KBM-7 (cell line): ENCODE data around the gene RAX.
A peak's percentile ranks its signal among the peaks of the same experiment; 100 is the strongest.

Source experiments
- DNase-seq: peaks from one replicate; pipeline ENCODE4 v3.0.0-alpha.2; 2015
- in situ Hi-C: fragments of 300-500 bp; cut with MboI; formaldehyde crosslinking; loops from 2 replicates; pipeline ENCODE4 v1.14.3; 2020; ENCODE audit warnings: low sequenced_read_pairs, low pct_unique_long_range_greater_than_20kb, mixed read lengths

Gene RAX

GRCh38 chr18:59275406-59275949 lies 2.2 kb upstream of the RAX start:
- in situ Hi-C loops: no loop called here
- no peak for DNase-seq

- in situ Hi-C loops: no loop called here
- DNase-seq: no peak
These were observed 1.3 kb upstream of the RAX start for GRCh38 chr18:59274533-59274928.

GRCh38 chr18:59273759-59274532 lies 692 bp upstream of the RAX start:
- in situ Hi-C loops: no loop called here
- no peak for DNase-seq

GRCh38 chr18:59272221-59272888 lies 899 bp downstream of the RAX start:
- DNase-seq: no peak
- in situ Hi-C loops: no loop called here

GRCh38 chr18:59271606-59272220 lies 1.5 kb downstream of the RAX start:
- in situ Hi-C loops: no loop called here
- no peak for DNase-seq

GRCh38 chr18:59270689-59271257 lies 2.5 kb downstream of the RAX start:
- DNase-seq: no peak
- in situ Hi-C loops: no loop called here

- in situ Hi-C loops: no loop called here
- no peak for DNase-seq
These were observed 3.6 kb downstream of the RAX start for GRCh38 chr18:59269563-59270119.

GRCh38 chr18:59268721-59269562 lies 4.3 kb downstream of the RAX start:
- in situ Hi-C loops: no loop called here
- peak; percentile 56 for DNase-seq

- DNase-seq: no peak
- in situ Hi-C loops: no loop called here
These were observed 5.0 kb downstream of the RAX start for GRCh38 chr18:59268127-59268720.

GRCh38 chr18:59267503-59268126 lies 5.6 kb downstream of the RAX start:
- in situ Hi-C loops: no loop called here

GRCh38 chr18:59266886-59267502 lies 6.3 kb downstream of the RAX start:
- no peak for DNase-seq
- in situ Hi-C loops: no loop called here

More at GRCh38 chr18:59267503-59268126, 5.6 kb downstream of the RAX start:
- no peak for DNase-seq

GRCh38 chr18:59266459-59266858 lies 6.8 kb downstream of the RAX start:
- DNase-seq: no peak
- in situ Hi-C loops: no loop called here

- in situ Hi-C loops: no loop called here
- DNase-seq: no peak
These were observed 7.3 kb downstream of the RAX start for GRCh38 chr18:59265974-59266369.

GRCh38 chr18:59265246-59265973 lies 7.8 kb downstream of the RAX start:
- in situ Hi-C loops: no loop called here
- DNase-seq: peak; percentile 50

- in situ Hi-C loops: no loop called here
- no peak for DNase-seq
These were observed 8.5 kb downstream of the RAX start for GRCh38 chr18:59264651-59265245.

- in situ Hi-C loops: no loop called here
- DNase-seq: no peak
These were observed 9.1 kb downstream of the RAX start for GRCh38 chr18:59264121-59264571.
